Measurements from ENCODE around the gene STYXL2.

The STYXL2 gene

DNA sequence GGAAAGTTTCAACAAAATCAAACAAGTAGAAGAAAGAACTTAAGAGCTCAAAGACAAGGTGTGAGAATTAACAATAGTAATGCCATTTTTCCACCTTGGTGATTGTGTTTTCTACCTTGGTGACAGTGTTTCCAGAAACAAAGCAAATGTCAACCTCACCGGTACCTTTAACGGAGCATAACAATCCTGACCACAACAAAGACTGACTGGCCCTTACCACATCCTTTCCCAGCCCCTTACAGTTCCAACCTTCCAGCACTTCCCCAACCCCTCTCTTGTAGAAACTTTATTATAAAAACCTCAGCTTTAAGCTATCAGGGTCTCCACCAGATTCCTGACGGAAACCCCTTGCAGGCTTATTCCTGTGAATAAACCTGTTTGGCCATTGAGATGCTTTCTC is 16.7 kb downstream of the STYXL2 start:
- no peak for DNase-seq

DNA sequence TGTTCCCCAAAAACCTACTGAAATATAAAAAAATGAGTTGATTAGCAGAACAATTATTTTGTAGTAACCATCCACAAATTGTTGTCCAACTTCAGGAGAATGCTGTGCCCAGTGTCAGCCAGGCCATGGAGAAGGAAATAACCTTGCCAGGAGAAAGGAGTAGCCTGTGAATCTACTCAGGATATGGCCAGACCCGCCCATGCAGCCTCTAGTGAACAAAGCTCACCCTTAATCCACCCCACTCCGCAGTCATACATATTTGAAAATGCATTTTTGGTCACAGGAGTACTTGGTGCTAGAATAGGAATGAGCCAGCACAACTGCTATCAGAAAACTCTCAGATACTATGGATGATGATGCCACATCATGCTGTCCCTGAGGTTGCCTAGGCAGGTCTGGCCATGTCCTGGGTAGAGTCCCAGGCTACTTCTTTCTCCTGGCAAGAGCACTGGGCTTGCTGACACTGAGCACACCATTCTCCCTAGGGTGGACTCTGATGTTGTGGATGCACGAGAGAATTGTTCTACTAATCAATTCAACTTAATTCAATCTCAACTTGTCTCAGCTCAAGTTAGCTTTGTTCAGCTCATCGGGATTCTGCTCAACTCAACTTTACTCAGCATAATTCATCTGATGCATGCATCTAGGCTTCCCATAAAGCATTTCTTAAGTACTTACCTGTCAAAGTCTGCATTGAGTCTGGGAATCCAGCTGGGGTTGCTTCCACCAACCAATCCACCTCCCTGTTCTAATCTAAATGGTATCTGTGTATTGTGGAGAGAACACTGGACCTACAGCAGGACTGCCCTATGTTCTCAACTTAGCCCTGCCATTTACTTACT is 18.2 kb downstream of the STYXL2 start:
- DNase-seq, result no peak

DNA sequence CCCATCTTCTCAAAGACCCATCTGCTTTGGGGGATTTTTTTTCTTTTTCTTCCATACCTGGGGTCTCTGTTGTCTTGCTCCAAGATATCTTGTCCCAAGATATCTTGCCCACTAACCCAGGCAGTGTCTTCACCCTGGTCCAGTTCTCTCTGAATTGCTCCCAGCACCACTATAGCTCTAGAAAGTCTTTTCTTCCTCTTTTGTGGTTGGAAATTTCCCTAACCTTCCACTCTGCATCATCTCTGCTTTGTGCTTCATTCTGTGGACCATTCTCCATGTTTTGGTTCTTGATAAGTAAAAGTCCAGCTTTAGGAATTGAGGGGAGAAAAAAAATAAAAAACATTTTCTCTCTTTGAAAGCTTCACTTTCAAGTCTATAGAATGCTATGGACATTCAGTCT is 20.9 kb downstream of the STYXL2 start:
- no peak for DNase-seq

DNA sequence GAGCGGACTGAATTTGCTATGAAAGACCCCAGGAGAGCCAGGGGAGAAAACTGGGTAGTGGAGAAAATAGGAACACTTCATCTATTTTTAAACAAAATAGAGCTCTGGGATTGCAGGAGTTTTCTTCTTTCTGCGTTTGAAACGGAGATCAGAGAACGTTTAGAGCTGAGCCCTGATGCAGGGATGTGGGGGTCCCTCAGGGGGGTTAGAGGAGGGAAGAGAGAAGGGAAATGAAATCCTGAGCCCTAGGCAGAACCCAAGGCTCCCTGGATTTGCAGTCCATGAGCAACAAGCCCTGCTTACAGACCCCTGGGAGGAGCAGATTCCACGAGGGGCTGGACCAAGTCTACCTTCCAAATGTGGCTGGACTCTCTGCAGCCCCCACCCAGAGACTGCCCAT is 21.8 kb downstream of the STYXL2 start:
- no peak for DNase-seq

DNA sequence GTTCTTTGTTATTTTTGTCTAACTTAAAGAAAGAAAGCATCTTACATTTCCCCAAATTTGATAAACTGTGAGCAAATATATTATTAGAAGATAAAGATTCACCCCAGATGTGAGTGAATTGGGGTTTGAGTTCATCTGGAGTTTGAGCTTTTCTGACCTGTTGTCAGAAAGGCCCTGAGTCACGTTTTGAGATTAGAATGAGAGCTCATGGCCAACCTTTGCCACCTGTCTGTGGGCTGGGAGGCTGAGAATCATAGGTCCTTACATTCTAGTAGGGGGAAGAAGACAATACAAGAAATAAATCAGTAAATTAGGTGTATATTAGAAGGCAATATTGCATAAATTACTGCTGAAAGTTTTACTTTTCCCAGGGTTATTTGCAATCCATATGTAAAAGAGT is 22.3 kb downstream of the STYXL2 start:
- no peak for DNase-seq

DNA sequence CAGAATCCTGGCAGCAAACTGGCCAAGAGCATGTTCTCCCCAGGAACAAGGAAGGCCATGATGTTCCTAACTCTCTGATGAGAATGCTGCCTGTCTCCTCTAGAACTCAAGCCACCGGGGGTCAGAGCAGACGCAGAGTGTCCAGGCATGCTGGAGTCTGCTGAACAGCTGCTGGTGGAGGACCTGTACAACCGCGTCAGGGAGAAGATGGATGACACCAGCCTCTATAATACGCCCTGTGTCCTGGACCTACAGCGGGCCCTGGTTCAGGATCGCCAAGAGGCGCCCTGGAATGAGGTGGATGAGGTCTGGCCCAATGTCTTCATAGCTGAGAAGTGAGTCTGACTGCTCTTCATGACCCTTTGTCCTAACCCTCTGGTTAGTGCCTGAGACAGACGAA is 23.4 kb downstream of the STYXL2 start:
- DNase-seq, result no peak

DNA sequence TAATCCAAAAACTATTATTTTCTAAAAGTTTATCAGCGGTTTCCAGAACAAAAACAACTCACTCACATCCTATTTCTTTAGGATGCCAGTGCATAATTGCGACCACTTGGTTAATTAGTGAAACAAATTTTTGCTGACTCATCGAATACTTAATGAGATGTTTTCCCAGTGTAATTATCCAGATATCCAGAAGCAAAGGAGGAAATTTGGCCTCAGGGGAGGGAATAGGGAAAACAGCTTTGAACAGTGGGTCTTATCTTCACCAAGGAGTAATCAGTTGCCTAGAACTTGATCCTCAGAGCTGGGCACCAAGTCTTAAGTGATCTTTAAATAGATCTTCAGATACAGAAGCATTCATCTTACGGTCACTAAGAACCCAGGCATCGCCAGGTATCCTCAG is 24.3 kb downstream of the STYXL2 start:
- no peak for DNase-seq

DNA sequence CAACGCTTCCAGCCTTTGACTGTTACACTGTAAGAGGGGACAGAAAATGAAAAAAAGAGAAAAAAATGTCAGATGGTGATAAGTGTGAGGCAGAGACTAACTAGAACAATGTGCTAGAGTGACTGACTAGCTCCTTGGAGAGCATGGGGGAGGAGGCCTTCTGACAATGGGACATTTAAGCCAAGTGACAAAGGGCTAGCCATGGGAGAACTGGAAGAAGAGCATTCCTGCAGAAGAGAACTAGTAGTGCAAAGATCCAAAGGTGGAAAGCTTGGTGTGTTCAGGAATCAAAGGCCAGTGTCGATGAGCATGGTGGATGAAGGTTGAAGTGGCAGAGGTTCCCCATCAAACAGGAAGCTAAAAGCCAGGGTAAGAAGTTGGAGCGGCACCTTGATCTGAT is 25.8 kb downstream of the STYXL2 start:
- DNase-seq, result no peak

DNA sequence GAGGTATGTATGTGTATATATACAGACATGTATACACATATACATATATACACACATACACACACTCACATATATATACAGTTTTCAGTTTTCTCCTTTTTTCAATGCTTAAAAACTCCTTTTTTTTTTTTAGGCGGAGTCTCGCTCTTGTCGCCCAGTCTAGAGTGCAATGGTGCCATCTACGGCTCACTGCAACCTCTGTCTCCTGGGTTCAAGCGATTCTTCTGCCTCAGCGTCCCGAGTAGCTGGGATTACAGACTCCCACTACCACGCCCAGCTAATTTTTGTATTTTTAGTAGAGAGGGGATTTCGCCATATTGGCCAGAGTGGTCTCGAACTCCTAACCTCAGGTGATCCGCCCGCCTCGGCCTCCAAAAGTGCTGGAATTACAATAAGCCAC is 27.0 kb downstream of the STYXL2 start:
- no peak for DNase-seq

DNA sequence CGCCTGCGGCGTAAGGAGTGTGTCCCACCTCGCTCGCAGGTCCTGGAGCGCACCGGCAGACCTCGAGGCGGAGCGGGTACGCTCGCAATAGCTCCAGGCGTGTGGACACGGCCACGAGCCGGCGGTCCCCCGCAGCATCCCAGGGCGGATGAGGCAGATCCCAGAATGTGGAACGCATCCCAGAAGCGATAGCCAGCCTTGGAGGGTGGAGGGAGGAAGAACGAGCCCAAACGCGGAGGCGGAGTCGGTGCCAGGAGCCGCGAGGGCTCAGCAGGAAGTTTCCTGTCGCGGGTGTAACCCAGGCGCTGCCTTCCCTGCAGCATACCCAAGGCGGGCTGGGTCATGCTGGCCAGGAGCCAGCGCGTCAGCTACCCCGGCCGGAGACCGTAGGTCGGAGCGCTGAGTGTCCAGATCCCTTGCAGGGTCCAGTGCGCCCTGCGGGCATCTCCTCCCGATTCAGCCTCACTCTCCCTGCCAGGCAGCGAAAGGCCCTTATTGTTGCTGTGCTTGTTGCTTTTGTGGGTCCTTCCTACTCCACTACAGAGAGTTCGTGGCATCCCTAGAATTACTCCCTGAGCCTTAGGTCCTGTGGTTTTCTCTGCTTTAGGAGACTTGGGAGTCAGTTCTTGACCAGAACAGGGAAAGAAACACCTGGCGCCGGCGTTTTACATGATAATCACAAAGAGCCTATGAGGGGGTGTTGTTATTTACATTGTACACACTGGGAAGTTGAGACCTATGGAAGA is 27.7 kb downstream of the STYXL2 start:
- DNase-seq, result no peak

DNA sequence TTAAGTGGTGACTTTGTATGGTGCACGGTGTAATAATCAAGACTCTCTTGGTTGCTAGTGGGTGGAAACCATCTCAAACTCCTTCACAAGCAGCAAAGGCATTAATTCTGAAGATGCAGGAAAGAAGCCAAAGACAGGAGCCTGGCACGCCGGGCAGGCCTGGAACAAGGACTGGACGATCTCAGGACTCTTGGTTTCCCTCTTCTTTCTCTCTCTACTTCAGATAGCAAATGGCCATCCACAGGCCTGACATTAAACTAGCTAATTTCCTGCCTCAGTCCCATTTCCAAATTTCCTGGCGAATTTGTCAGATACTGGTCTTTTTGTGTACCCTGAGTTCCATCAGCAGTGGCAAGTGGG is 28.2 kb downstream of the STYXL2 start:
- no peak for DNase-seq

DNA sequence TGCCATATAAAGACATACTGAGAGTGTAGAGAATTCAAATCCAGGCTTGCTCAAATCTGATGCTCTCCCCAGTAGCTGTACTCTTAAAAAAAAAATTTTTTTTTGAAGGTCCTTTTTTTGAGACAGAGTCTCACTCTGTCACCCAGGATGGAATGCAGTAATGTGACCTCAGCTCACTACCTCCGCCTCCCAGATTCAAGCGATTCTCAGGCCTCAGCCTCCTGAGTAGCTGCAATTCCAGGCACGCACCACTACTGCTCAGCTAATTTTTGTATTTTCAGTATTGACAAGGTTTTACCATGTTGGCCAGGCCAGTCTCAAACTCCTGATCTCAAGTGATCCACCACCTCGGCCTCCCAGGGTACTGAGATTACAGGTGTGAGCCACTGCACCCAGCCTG is 28.7 kb downstream of the STYXL2 start:
- DNase-seq, result no peak

DNA sequence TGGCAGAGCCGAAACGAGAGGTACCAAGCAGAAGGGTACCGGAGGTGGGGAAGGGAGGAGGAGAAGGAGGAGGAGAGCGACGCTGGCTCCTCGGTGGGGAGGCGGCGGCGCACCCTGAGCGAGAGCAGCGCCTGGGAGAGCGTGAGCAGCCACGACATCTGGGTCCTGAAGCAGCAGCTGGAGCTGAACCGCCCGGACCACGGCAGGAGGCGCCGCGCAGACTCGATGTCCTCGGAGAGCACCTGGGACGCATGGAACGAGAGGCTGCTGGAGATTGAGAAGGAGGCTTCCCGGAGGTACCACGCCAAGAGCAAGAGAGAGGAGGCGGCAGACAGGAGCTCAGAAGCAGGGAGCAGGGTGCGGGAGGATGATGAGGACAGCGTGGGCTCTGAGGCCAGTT is 32.4 kb downstream of the STYXL2 start:
- DNase-seq, result no peak

DNA sequence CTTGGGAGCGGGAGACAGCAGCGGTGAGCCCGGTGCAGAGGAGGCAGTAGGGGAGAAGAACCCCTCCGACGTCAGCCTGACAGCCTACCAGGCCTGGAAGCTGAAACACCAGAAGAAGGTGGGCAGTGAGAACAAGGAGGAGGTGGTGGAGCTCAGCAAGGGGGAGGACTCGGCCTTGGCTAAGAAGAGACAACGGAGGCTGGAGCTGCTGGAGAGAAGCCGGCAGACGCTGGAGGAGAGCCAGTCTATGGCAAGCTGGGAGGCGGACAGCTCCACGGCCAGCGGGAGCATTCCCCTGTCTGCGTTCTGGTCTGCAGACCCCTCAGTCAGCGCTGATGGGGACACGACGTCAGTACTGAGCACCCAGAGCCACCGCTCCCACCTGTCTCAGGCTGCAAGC is 32.9 kb downstream of the STYXL2 start:
- DNase-seq, result no peak

DNA sequence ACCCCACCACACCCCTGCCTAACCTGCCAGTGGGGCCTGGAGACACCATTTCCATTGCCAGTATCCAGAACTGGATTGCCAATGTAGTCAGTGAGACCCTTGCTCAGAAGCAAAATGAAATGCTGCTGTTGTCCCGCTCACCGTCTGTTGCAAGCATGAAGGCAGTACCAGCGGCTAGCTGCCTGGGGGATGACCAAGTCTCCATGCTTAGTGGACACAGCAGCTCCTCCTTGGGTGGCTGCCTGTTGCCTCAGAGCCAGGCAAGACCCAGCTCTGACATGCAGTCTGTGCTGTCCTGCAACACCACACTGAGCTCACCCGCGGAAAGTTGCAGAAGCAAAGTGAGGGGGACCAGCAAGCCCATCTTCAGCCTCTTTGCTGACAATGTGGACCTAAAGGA is 33.4 kb downstream of the STYXL2 start:
- DNase-seq, result no peak

DNA sequence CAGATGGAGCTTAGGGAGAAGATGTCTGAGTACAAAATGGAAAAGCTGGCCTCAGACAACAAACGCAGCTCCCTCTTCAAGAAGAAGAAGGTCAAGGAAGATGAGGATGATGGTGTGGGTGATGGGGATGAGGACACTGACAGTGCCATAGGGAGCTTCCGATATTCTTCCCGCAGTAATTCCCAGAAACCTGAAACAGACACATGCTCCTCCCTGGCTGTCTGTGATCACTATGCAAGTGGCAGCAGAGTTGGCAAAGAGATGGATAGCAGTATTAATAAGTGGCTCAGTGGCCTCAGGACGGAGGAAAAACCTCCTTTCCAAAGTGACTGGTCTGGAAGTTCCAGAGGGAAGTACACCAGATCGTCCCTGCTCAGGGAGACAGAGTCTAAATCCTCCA is 33.8 kb downstream of the STYXL2 start:
- DNase-seq, result no peak

DNA sequence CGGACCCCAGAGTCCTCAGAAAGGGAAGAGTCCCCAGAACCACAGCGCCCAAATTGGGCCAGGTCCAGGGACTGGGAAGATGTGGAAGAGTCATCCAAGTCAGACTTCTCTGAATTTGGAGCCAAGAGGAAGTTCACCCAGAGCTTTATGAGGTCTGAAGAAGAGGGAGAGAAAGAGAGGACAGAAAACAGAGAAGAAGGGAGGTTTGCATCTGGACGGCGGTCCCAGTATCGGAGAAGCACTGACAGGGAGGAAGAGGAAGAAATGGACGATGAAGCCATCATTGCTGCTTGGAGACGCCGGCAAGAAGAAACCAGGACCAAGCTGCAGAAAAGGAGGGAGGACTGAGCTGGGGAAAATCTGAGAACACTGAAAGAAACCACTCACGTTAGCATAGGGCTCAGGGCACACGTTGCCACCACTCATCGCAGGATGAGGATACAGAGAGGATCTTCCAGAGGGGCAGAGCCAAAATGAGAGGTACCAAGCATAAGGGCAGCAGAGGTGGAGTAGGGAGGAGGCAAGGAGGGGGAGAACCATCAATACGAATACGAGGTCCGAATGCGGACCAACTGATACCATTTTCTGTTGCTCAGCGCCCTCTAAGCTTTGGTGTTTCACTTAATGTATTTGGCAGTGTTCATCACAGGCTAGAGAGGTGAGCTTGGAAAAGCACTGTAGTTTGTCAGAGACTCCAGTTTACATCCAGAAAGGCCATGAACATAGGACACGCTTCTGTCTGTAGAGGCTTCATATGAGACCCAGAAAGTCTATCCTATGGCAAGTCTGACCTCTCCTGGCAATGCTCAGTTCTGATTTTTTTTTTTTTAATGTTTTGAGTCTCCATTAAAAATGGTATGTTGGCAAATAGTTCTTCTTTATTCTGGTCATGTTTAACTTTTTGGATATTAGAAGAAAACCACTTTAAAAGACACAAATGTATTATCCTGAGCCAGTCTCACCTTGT is 34.7 kb downstream of the STYXL2 start:
- DNase-seq, result peak; percentile 6

DNA sequence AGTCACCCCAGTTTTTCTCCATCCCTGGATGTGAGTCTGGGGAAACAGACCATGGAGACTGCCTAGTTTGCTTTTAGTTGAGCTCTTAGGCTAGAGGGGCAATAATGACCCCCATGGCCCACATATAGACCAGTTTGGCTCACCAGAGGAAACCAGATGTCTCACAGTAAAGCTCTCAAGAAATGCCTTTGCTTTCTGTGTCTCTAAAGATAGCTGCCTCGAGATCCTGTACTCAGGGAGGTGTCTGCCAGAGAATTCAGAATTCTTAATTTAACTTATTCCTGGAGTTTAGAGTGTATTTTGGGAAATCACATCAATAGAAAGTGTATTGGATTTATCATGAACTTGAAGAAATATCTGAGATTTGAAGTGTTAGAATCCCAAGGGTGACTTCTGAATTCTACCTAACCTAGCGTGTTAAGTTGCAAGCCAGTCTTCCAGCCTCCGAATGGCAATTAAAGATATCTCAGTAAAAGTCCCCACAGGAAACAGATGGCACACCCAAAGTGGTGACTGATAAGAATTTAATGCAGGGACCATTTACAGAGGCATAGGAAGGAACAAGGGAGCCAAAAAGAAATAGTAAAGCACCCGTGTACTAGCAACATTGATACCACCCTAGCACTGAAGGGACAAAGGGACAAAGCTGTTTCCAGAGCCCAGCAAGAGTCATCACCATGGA is 37.1 kb downstream of the STYXL2 start:
- DNase-seq, result no peak

DNA sequence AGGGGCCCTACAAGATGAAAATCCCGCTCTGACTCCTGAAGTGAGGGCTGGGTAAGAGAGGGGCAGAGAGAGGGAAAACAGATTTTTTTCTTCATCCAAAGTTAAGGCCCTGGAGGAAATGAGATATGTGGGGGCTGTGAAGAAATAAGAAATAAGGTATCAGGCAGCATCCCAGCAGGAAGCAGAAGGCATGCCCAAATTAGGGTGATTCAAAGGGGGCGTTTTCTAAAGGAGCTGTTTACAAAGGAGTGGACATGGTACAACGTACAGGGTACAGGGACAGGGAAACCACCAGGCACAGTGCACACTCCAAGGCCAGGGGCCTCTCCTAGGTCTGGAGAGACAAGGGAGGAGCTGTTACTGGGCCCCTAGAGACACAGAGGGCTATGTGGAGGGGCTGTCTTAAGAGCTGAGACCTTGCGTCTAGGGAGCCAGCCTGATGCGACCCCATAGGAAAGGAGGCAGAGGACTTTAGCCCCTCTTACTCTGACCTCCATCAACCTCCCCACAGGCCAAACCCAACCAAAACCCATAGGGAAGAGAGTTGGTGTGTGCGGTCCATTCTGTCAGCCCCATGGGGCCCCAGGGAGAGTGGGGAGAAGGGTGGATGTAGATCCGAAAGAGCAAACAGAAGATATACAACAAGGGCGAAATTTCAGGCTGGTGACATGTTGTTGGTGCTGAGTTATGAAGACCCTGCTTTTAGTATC is 38.6 kb downstream of the STYXL2 start:
- DNase-seq, result no peak

DNA sequence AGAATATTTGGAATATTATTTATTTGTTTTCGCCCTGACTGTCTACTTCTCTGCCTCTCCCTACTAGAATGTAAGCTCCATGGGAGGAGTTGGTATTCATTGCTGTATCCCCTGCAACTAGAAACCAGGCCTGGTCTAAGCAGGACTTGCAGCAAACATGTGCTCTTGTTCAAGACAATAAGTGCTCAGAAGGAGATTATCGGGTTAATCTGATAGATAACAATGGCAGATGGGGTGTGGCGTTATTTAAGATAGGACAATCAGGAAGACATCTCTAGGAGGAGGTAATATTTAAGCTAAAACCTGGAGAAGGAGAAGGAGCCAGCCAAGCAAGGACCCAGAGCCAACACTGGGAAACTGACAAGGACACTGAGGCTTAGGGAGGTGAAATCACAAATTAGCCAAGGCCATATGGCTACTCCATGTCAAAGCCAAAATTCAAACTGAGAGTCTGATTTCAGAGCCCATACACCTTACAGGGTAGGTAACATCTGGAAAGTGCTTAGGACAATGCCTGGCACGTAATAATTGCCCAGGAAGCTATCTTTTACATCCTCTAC is 41.5 kb downstream of the STYXL2 start:
- DNase-seq, result no peak

DNA sequence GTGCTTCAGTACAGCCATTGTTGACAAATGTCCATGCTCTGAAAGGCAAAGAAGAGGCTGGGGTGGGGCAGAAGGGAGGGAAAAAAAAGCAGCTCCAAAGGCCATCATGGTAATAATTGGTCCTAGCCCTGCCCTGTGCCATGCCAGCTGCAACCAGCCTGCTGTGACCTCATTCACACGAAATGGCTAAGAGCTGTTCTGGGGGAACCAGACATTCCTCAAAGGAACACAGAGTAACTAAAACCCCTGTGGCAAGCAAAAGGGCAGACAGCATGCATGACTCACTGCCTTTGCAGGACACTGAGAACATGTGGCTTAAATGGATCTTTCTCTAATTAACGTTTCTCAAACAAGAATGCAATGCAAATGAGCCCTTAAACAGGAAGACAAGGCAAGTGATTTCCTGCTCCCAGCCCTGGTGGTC is 42.3 kb downstream of the STYXL2 start:
- DNase-seq, result no peak

DNA sequence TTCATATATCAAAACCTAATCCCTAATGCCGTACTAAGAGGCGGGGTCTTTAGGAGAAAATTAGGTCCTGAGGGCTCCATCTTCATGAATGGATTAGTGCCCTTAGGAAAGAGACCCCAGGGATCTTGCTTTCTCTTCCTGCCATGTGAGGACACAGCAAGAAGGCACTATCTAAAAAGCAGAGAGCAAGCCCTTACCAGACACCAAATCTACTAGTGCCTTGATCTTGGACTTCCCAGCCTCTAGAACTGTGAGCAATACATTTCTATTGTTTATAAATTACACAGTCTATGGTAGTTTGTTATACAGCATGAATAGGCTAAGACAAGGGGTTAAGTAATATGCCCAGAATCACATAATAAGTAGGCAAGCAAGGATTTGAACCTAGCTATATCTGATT is 42.9 kb downstream of the STYXL2 start:
- no peak for DNase-seq

Data from NCI-H1694 treated with DMSO at 0.1 percent for 48 hours (cell line).